GM23338 (cell line): ENCODE data around the gene FN3K. TPM values are rescaled to one million over a fixed set of nuclear protein-coding genes. Genes with fewer than 3 reads are reported as not detected.

Experiments
- ATAC-seq: fragments of 200-7000 bp; cut with Tn5 transposase; 3 replicates; pipeline ENCODE4 v1.9.1; 2020
- DNase-seq: peaks from one replicate; pipeline ENCODE4 v3.0.0-alpha.2; 2015; ENCODE audit warnings: low spot score
- H2AFZ ChIP-seq: fragments of 200-600 bp; sonication (generic); 2 replicates; pipeline ENCODE4 v1.8.0; 2016; ENCODE audit warnings: antibody characterized with exemption, mild to moderate bottlenecking, moderate library complexity
- H3F3A ChIP-seq: fragments of 200-600 bp; sonication (generic); replicated peaks from 2 replicates; pipeline ENCODE4 v1.8.0; 2017; ENCODE audit warnings: antibody characterized with exemption, mixed run types, low read depth
- H3K27ac ChIP-seq: fragments of 200-600 bp; sonication (generic); 2 replicates; pipeline ENCODE4 v1.6.1; 2016; ENCODE audit warnings: low read depth
- H3K27me3 ChIP-seq: fragments of 200-600 bp; sonication (generic); 2 replicates; pipeline ENCODE4 v1.8.0; 2016; ENCODE audit warnings: mild to moderate bottlenecking, mixed run types, moderate library complexity; ENCODE audit not compliant: insufficient read depth
- H3K36me3 ChIP-seq: fragments of 200-600 bp; sonication (generic); 2 replicates; pipeline ENCODE4 v1.8.0; 2016; ENCODE audit warnings: mild to moderate bottlenecking; ENCODE audit not compliant: insufficient read depth
- H3K4me1 ChIP-seq: fragments of 200-600 bp; sonication (generic); 2 replicates; pipeline ENCODE4 v1.8.0; 2016; ENCODE audit warnings: mild to moderate bottlenecking, moderate library complexity; ENCODE audit not compliant: insufficient read depth
- H3K4me2 ChIP-seq: fragments of 200-600 bp; sonication (generic); 2 replicates; pipeline ENCODE4 v1.7.1; 2017; ENCODE audit warnings: mixed run types
- H3K4me3 ChIP-seq: fragments of 200-600 bp; sonication (generic); 2 replicates; pipeline ENCODE4 v1.6.1; 2016; ENCODE audit warnings: mixed run types
- H3K79me2 ChIP-seq: fragments of 200-600 bp; sonication (generic); replicated peaks from 2 replicates; pipeline ENCODE4 v1.8.0; 2017; ENCODE audit warnings: mild to moderate bottlenecking; ENCODE audit not compliant: insufficient read depth
- H3K9me2 ChIP-seq: fragments of 200-600 bp; sonication (generic); 2 replicates; pipeline ENCODE4 v1.8.0; 2017; ENCODE audit not compliant: insufficient read depth
- H4K20me1 ChIP-seq: fragments of 200-600 bp; sonication (generic); replicated peaks from 2 replicates; pipeline ENCODE4 v1.8.0; 2017; ENCODE audit warnings: mild to moderate bottlenecking; ENCODE audit not compliant: insufficient read depth
- H3K27ac Mint-ChIP-seq: 2 replicates; pipeline ENCODE4 v1.8.0; 2020; ENCODE audit warnings: inconsistent platforms, mild to moderate bottlenecking, moderate library complexity, mixed read lengths
- H3K27me3 Mint-ChIP-seq: 3 replicates; pipeline ENCODE4 v1.8.0; 2022; ENCODE audit warnings: low read depth, mild to moderate bottlenecking, moderate library complexity, mixed read lengths, inconsistent platforms; ENCODE audit not compliant: insufficient read depth, poor library complexity
- H3K36me3 Mint-ChIP-seq: 3 replicates; pipeline ENCODE4 v1.8.0; 2021; ENCODE audit warnings: low read depth, mild to moderate bottlenecking, inconsistent platforms, moderate library complexity, mixed read lengths
- H3K4me1 Mint-ChIP-seq: 3 replicates; pipeline ENCODE4 v1.8.0; 2020; ENCODE audit warnings: mild to moderate bottlenecking, inconsistent platforms, mixed read lengths
- H3K4me3 Mint-ChIP-seq: 3 replicates; pipeline ENCODE4 v1.8.0; 2021; ENCODE audit warnings: moderate library complexity, mild to moderate bottlenecking, inconsistent platforms, mixed read lengths
- H3K9me3 Mint-ChIP-seq: 3 replicates; pipeline ENCODE4 v1.8.0; 2020; ENCODE audit warnings: moderate library complexity, mild to moderate bottlenecking, inconsistent platforms, mixed read lengths
- CTCF ChIP-seq, 2 experiments: fragments of 200-600 bp in 1 of 2; sonication (generic) in 1 of 2; conservative IDR thresholded peaks; 2 replicates each; pipeline versions ENCODE4 v1.5.1 to v1.6.1; 2016 to 2017; ENCODE audit warnings: antibody characterized with exemption in 2 of 2, low read depth in 2 of 2, mild to moderate bottlenecking in 2 of 2, moderate library complexity in 1 of 2
- EZH2 ChIP-seq: fragments of 200-600 bp; sonication (generic); IDR thresholded peaks from one replicate; pipeline ENCODE4 v1.8.0; 2017; ENCODE audit warnings: antibody characterized with exemption, mild to moderate bottlenecking, low read depth; ENCODE audit not compliant: unreplicated experiment
- JUNB ChIP-seq: IDR thresholded peaks from one replicate; pipeline ENCODE4 v1.6.1; 2016; ENCODE audit warnings: antibody characterized with exemption; ENCODE audit not compliant: unreplicated experiment
- POLR2AphosphoS5 ChIP-seq: IDR thresholded peaks from 2 replicates; pipeline ENCODE4 v1.6.1; 2016; ENCODE audit warnings: antibody characterized with exemption, low read depth
- ZNF331 ChIP-seq: fragments of 250-450 bp; sonication (Bioruptor Pico); IDR thresholded peaks from 2 replicates; pipeline ENCODE4 v1.5.0; 2020; ENCODE audit warnings: low read depth, mild to moderate bottlenecking, moderate library complexity
- polyA plus RNA-seq: library from polyadenylated mRNA; unstranded; fragments of >200 nt; fragmentation: Nextera tagmentation; extraction: Ambion mirVana; gene quantifications from 2 replicates; pipeline ENCODE4 v1.2.1, GENCODE V29; 2016
- total RNA-seq: library from RNA; depleted of rRNA; stranded (reverse); fragments of >200 nt; shearing (Covaris generic); gene quantifications from 2 replicates; pipeline ENCODE4 v1.2.3, GENCODE V29; 2014
- TF ChIP-seq, protein P1 (sequence below): IDR thresholded peaks from 2 replicates; pipeline ENCODE4 v1.6.1; 2016; ENCODE audit warnings: antibody characterized with exemption
- TF ChIP-seq, protein P2 (sequence below): IDR thresholded peaks from one replicate; pipeline ENCODE4 v1.6.1; 2018; ENCODE audit warnings: antibody characterized with exemption; ENCODE audit not compliant: unreplicated experiment

The FN3K gene
- total and polyA plus RNA-seq, 2 experiments from 2014 or later: 5.3 to 12.9 TPM

GRCh38 chr17:82776454-82776853, 41.0 kb downstream of the FN3K start:
- no peak overlapping the region for H3K27ac ChIP-seq
- peaks cover 54% of the 10 kb centered on the region for H3K36me3 Mint-ChIP-seq
- H3K4me3 Mint-ChIP-seq: no peak overlapping the region

More at GRCh38 chr17:82776454-82776853, 41.0 kb downstream of the FN3K start:
- H3K4me1 Mint-ChIP-seq: no peaks in the 10 kb centered on the region; the same call in 2 of the 3 replicates
- Histone ChIP-seq H4K20me1 (peaks cover 34% of the 10 kb centered on the region), H3F3A (peaks cover 8% of the 10 kb centered on the region), H3K79me2 (peaks cover 27% of the 10 kb centered on the region), H2AFZ (no peak overlapping the region), H3K4me3 (no peak overlapping the region), H3K4me2 (no peak overlapping the region), H3K27me3 (no peaks in the 10 kb centered on the region), H3K36me3 (peaks cover 14% of the 10 kb centered on the region), H3K9me2 (no peaks in the 10 kb centered on the region), H3K4me1 (no peaks in the 10 kb centered on the region)
- H3K27me3 Mint-ChIP-seq: peaks cover 12% of the 10 kb centered on the region
- H3K9me3 Mint-ChIP-seq: no peaks in the 10 kb centered on the region; the same call in 2 of the 3 replicates
- TF ChIP-seq ZNF331: no peak
- TF ChIP-seq POLR2AphosphoS5: no peak
- no peak for TF ChIP-seq CTCF (conservative IDR thresholded peaks at IDR 0.05; ENCODE audit: low read depth in 2 of 2)
- TF ChIP-seq JUNB: no peak
- TF ChIP-seq, protein P1, sequence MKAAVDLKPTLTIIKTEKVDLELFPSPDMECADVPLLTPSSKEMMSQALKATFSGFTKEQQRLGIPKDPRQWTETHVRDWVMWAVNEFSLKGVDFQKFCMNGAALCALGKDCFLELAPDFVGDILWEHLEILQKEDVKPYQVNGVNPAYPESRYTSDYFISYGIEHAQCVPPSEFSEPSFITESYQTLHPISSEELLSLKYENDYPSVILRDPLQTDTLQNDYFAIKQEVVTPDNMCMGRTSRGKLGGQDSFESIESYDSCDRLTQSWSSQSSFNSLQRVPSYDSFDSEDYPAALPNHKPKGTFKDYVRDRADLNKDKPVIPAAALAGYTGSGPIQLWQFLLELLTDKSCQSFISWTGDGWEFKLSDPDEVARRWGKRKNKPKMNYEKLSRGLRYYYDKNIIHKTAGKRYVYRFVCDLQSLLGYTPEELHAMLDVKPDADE: no peak
- TF ChIP-seq EZH2: no peak
- TF ChIP-seq, protein P2, sequence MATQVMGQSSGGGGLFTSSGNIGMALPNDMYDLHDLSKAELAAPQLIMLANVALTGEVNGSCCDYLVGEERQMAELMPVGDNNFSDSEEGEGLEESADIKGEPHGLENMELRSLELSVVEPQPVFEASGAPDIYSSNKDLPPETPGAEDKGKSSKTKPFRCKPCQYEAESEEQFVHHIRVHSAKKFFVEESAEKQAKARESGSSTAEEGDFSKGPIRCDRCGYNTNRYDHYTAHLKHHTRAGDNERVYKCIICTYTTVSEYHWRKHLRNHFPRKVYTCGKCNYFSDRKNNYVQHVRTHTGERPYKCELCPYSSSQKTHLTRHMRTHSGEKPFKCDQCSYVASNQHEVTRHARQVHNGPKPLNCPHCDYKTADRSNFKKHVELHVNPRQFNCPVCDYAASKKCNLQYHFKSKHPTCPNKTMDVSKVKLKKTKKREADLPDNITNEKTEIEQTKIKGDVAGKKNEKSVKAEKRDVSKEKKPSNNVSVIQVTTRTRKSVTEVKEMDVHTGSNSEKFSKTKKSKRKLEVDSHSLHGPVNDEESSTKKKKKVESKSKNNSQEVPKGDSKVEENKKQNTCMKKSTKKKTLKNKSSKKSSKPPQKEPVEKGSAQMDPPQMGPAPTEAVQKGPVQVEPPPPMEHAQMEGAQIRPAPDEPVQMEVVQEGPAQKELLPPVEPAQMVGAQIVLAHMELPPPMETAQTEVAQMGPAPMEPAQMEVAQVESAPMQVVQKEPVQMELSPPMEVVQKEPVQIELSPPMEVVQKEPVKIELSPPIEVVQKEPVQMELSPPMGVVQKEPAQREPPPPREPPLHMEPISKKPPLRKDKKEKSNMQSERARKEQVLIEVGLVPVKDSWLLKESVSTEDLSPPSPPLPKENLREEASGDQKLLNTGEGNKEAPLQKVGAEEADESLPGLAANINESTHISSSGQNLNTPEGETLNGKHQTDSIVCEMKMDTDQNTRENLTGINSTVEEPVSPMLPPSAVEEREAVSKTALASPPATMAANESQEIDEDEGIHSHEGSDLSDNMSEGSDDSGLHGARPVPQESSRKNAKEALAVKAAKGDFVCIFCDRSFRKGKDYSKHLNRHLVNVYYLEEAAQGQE: no peak
- DNase-seq (no peak), ATAC-seq (no peak)
- H3K27ac Mint-ChIP-seq: no peak overlapping the region
